Loucy (cell line): ENCODE results near the gene PKN1.

ENCODE experiments used
- CTCF ChIP-seq: fragments of 200-600 bp; sonication (generic); conservative IDR thresholded peaks from 2 replicates; pipeline ENCODE4 v1.5.1; 2014; ENCODE audit warnings: mild to moderate bottlenecking, antibody characterized with exemption, low read length
- EZH2phosphoT487 ChIP-seq: fragments of 200-600 bp; IDR thresholded peaks from 2 replicates; pipeline ENCODE4 v1.6.1; 2018; ENCODE audit warnings: antibody characterized with exemption, mild to moderate bottlenecking, moderate library complexity, borderline replicate concordance

GRCh38 chr19:14405758-14406644 is 27.1 kb upstream of the PKN1 start:
- TF ChIP-seq CTCF (peak; percentile 46), EZH2phosphoT487 (no peak)
